HEK293 (cell line): ENCODE measurements around the gene LCOR.

ENCODE experiments used
- CTCF ChIA-PET: fragments of 350-600 bp; formaldehyde crosslinking; extraction: SDS; loops from one replicate; lab custom pipeline; 2021; ENCODE audit warnings: antibody characterized with exemption; lab: Yijun Ruan, JAX
- POLR2A ChIA-PET: fragments of 300-600 bp; formaldehyde crosslinking; extraction: SDS; loops from one replicate; lab custom pipeline; 2020; ENCODE audit warnings: antibody characterized with exemption, inconsistent platforms; lab: Yijun Ruan, JAX
- H3K27ac ChIP-seq: fragments of 200-500 bp; sonication (Bioruptor generic); 2 replicates; pipeline ENCODE4 v1.5.1; 2014; ENCODE audit warnings: low read depth, low read length, control low read depth, inconsistent platforms; ENCODE audit errors: extremely low read depth
- H3K36me3 ChIP-seq, 2 experiments: fragments of 200-500 bp in 1 of 2; sonication (Bioruptor generic) in 1 of 2; 1 replicate in 1 of 2; 2 replicates in 1 of 2; pipeline ENCODE4 v1.5.1; 2014 to 2017; ENCODE audit warnings: inconsistent platforms in 2 of 2, low read length in 2 of 2; ENCODE audit not compliant: control insufficient read depth in 2 of 2, insufficient read depth in 1 of 2
- H3K4me1 ChIP-seq: fragments of 200-500 bp; sonication (Bioruptor generic); 2 replicates; pipeline ENCODE4 v1.5.1; 2014; ENCODE audit warnings: mild to moderate bottlenecking, low read length, inconsistent platforms; ENCODE audit not compliant: control insufficient read depth, insufficient read depth
- H3K4me3 ChIP-seq: 2 replicates; pipeline ENCODE4 v1.5.1; 2011; ENCODE audit warnings: low read depth, mild to moderate bottlenecking, control low read depth, low read length, moderate library complexity
- H3K9me3 ChIP-seq: fragments of 200-500 bp; sonication (Bioruptor generic); 2 replicates; pipeline ENCODE4 v1.5.1; 2014; ENCODE audit warnings: low read depth, low read length, inconsistent platforms; ENCODE audit not compliant: control insufficient read depth, insufficient read depth
- FEZF1 ChIP-seq: fragments of 450-650 bp; formaldehyde crosslinking; IDR thresholded peaks from 2 replicates; pipeline ENCODE4 v1.5.1; 2016; ENCODE audit warnings: missing biosample characterization, missing genetic modification characterization
- PRDM1 ChIP-seq: fragments of 450-650 bp; formaldehyde crosslinking; IDR thresholded peaks from 2 replicates; pipeline ENCODE4; 2016; ENCODE audit warnings: missing biosample characterization, missing genetic modification characterization
- SCRT2 ChIP-seq: fragments of 450-650 bp; formaldehyde crosslinking; IDR thresholded peaks from 2 replicates; pipeline ENCODE4 v1.5.1; 2016; ENCODE audit warnings: missing biosample characterization, missing genetic modification characterization
- SETDB1 ChIP-seq: IDR thresholded peaks from one replicate; pipeline ENCODE4 v1.6.1; 2017; ENCODE audit warnings: mild to moderate bottlenecking, low read length, moderate library complexity, mixed read lengths; ENCODE audit not compliant: insufficient read length
- ZNF112 ChIP-seq: fragments of 450-650 bp; formaldehyde crosslinking; IDR thresholded peaks from 2 replicates; pipeline ENCODE4 v1.5.0; 2017; ENCODE audit warnings: missing biosample characterization, missing genetic modification characterization
- ZNF138 ChIP-seq: fragments of 450-650 bp; formaldehyde crosslinking; IDR thresholded peaks from 2 replicates; pipeline ENCODE4 v1.5.1; 2016; ENCODE audit warnings: missing biosample characterization, missing genetic modification characterization, borderline replicate concordance
- ZNF155 ChIP-seq: fragments of 450-650 bp; formaldehyde crosslinking; IDR thresholded peaks from 2 replicates; pipeline ENCODE4 v1.5.1; 2016; ENCODE audit warnings: missing biosample characterization, missing genetic modification characterization
- ZNF211 ChIP-seq: fragments of 450-650 bp; formaldehyde crosslinking; IDR thresholded peaks from 2 replicates; pipeline ENCODE4 v1.5.1; 2016; ENCODE audit warnings: low read depth, missing biosample characterization, missing genetic modification characterization
- ZNF423 ChIP-seq: fragments of 450-650 bp; formaldehyde crosslinking; IDR thresholded peaks from 2 replicates; pipeline ENCODE4 v1.5.1; 2016; ENCODE audit warnings: missing biosample characterization, missing genetic modification characterization
- TF ChIP-seq, protein P1 (sequence below): fragments of 450-650 bp; IDR thresholded peaks from 2 replicates; pipeline ENCODE4 v1.5.1; 2018; ENCODE audit warnings: missing biosample characterization, missing genetic modification characterization
- TF ChIP-seq, protein P2 (sequence below): fragments of 450-650 bp; formaldehyde crosslinking; IDR thresholded peaks from 2 replicates; pipeline ENCODE4; 2016; ENCODE audit warnings: missing biosample characterization, missing genetic modification characterization
- TF ChIP-seq, protein P3 (sequence below): fragments of 450-650 bp; formaldehyde crosslinking; IDR thresholded peaks from 2 replicates; pipeline ENCODE4 v1.5.1; 2016; ENCODE audit warnings: missing biosample characterization, missing genetic modification characterization
- TF ChIP-seq, protein P4 (sequence below): fragments of 450-650 bp; IDR thresholded peaks from 2 replicates; pipeline ENCODE4 v1.5.1; 2018; ENCODE audit warnings: missing biosample characterization, mild to moderate bottlenecking, missing genetic modification characterization

LCOR gene

DNA sequence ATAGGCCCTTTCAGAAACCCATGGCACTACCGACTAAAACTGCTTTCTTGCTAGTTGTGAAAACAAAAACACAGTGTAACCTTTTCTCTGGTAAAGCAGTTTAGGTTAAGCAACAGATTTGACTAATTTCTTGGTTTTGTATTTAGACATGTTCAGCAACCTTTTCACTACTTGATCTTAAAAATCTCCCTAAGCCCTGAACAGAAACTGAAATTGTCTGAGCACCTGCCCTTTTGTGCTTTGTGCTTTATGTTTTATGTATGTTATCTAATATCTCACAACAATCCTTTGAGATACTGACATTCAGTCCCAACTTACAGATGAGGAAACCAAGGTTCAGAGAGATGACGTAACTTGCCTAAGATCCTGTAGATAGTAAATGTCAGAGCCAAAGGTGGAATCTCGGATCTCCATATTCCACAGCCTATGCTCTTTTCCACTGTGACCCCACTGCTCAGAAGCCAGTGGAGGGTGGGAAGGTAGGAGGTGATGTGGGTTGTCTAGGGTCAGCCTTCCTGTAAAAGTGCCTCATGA is 146.6 kb downstream of the LCOR start (continued):
- TF ChIP-seq, protein P1, sequence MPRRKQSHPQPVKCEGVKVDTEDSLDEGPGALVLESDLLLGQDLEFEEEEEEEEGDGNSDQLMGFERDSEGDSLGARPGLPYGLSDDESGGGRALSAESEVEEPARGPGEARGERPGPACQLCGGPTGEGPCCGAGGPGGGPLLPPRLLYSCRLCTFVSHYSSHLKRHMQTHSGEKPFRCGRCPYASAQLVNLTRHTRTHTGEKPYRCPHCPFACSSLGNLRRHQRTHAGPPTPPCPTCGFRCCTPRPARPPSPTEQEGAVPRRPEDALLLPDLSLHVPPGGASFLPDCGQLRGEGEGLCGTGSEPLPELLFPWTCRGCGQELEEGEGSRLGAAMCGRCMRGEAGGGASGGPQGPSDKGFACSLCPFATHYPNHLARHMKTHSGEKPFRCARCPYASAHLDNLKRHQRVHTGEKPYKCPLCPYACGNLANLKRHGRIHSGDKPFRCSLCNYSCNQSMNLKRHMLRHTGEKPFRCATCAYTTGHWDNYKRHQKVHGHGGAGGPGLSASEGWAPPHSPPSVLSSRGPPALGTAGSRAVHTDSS (tag by site-specific recombination) = no peak
- TF ChIP-seq ZNF211 = no peak
- TF ChIP-seq ZNF138 (tag by site-specific recombination) = no peak
- TF ChIP-seq ZNF155 (tag by site-specific recombination) = no peak
- no peak for TF ChIP-seq ZNF112
- no peak for TF ChIP-seq FEZF1 (tag by site-specific recombination)
- TF ChIP-seq, protein P2, sequence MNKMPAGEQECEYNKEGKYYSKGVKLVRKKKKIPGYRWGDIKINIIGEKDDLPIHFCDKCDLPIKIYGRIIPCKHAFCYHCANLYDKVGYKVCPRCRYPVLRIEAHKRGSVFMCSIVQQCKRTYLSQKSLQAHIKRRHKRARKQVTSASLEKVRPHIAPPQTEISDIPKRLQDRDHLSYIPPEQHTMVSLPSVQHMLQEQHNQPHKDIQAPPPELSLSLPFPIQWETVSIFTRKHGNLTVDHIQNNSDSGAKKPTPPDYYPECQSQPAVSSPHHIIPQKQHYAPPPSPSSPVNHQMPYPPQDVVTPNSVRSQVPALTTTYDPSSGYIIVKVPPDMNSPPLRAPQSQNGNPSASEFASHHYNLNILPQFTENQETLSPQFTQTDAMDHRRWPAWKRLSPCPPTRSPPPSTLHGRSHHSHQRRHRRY (tag by site-specific recombination) = no peak
- TF ChIP-seq, all 188 proteins: peak for 0

DNA sequence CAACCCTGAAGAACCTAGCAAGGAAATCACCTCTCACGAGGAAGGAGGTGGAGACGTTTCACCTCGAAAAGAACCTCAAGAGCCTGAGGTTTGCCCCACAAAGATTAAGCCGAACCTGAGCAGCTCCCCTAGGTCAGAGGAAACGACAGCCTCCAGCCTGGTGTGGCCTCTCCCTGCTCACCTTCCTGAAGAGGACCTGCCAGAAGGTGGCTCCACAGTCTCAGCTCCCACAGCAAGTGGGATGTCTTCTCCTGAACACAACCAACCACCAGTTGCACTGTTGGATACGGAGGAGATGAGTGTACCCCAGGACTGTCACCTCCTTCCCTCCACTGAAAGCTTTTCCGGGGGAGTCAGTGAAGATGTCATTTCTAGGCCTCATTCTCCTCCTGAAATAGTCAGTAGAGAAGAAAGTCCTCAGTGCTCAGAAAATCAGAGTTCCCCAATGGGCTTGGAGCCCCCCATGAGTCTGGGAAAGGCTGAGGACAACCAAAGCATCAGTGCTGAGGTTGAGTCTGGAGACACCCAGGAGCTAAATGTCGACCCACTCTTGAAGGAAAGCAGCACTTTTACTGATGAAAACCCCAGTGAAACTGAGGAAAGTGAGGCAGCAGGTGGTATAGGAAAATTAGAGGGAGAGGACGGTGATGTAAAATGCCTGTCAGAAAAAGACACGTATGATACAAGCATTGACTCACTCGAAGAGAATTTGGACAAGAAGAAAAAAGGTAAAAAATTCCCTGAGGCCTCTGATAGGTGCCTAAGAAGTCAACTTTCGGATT is 150.2 kb downstream of the LCOR start:
- Histone ChIP-seq H3K36me3 (peaks cover 0 to 17% of the 10 kb centered on the region in 2 experiments; a peak in 2 of 3 replicates), H3K27ac (no peak overlapping the region), H3K4me1 (no peaks in the 10 kb centered on the region), H3K4me3 (no peak overlapping the region), H3K9me3 (no peaks in the 10 kb centered on the region)
- POLR2A ChIA-PET = no interaction called here
- CTCF ChIA-PET = interaction anchor here (0.5 to 2.0 kb wide), 2 partner anchors 27 to 55 kb away, joined by 3 to 6 read pairs; no protein-coding TSS in a partner anchor
- TF ChIP-seq, protein P3, sequence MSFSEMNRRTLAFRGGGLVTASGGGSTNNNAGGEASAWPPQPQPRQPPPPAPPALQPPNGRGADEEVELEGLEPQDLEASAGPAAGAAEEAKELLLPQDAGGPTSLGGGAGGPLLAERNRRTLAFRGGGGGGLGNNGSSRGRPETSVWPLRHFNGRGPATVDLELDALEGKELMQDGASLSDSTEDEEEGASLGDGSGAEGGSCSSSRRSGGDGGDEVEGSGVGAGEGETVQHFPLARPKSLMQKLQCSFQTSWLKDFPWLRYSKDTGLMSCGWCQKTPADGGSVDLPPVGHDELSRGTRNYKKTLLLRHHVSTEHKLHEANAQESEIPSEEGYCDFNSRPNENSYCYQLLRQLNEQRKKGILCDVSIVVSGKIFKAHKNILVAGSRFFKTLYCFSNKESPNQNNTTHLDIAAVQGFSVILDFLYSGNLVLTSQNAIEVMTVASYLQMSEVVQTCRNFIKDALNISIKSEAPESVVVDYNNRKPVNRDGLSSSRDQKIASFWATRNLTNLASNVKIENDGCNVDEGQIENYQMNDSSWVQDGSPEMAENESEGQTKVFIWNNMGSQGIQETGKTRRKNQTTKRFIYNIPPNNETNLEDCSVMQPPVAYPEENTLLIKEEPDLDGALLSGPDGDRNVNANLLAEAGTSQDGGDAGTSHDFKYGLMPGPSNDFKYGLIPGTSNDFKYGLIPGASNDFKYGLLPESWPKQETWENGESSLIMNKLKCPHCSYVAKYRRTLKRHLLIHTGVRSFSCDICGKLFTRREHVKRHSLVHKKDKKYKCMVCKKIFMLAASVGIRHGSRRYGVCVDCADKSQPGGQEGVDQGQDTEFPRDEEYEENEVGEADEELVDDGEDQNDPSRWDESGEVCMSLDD = no peak
- TF ChIP-seq SCRT2 (tag by site-specific recombination) = 0 out of 2 replicates have a peak, but pooled peaks have one; percentile 38
- peak; percentile 92 for TF ChIP-seq PRDM1 (tag by site-specific recombination)

DNA sequence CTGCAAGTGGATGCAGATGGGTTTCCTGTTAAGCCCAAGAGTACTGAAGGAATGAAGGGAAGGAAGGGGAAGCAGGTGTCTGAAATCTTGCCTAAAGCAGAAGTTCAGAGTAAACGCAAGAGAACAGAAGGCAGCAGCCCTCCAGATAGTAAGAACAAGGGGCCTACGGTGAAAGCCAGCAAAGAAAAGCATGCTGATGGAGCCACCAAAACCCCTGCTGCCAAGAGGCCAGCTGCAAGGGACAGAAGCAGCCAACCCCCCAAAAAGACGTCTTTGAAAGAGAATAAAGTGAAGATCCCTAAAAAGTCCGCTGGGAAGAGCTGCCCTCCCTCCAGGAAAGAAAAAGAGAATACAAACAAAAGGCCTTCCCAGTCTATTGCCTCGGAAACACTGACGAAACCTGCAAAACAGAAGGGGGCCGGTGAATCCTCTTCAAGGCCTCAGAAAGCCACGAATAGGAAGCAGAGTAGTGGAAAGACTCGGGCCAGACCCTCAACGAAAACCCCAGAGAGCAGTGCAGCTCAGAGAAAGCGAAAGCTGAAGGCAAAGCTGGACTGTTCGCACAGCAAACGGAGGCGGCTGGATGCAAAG is 152.5 kb downstream of the LCOR start:
- Histone ChIP-seq H3K9me3 (no peaks in the 10 kb centered on the region), H3K36me3 (peaks cover 0 to 17% of the 10 kb centered on the region in 2 experiments; a peak in 2 of 3 replicates), H3K27ac (no peak overlapping the region), H3K4me1 (no peaks in the 10 kb centered on the region), H3K4me3 (no peak overlapping the region)
- TF ChIP-seq ZNF423 (tag by site-specific recombination) (no peak), SETDB1 (no peak)
- TF ChIP-seq, protein P4, sequence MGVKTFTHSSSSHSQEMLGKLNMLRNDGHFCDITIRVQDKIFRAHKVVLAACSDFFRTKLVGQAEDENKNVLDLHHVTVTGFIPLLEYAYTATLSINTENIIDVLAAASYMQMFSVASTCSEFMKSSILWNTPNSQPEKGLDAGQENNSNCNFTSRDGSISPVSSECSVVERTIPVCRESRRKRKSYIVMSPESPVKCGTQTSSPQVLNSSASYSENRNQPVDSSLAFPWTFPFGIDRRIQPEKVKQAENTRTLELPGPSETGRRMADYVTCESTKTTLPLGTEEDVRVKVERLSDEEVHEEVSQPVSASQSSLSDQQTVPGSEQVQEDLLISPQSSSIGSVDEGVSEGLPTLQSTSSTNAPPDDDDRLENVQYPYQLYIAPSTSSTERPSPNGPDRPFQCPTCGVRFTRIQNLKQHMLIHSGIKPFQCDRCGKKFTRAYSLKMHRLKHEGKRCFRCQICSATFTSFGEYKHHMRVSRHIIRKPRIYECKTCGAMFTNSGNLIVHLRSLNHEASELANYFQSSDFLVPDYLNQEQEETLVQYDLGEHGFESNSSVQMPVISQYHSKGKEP (tag by site-specific recombination) = no peak
- CTCF ChIA-PET = interaction anchor here (1.1 to 1.5 kb wide), 3 partner anchors 8 to 226 kb away, joined by 3 to 5 read pairs (median 4); no protein-coding TSS in a partner anchor
- POLR2A ChIA-PET = no interaction called here
